GM19467 (cell line): ENCODE data around the gene OTUB2.

Source experiments
- ATAC-seq: cut with Tn5 transposase; IDR thresholded peaks from one replicate; pipeline ENCODE4 v1.9.1; 2021; ENCODE audit warnings: mild to moderate bottlenecking, moderate library complexity; ENCODE audit not compliant: unreplicated experiment

Gene OTUB2

GRCh38 chr14:94020267-94020666, 5.9 kb upstream of the OTUB2 start:
- ATAC-seq: no peak

- ATAC-seq: no peak
Measured at GRCh38 chr14:94021001-94021400, 5.1 kb upstream of the OTUB2 start.

GRCh38 chr14:94021416-94022157, 4.6 kb upstream of the OTUB2 start:
- ATAC-seq: no peak

- no peak for ATAC-seq
Measured at GRCh38 chr14:94022532-94023411, 3.4 kb upstream of the OTUB2 start.

- no peak for ATAC-seq
Measured at GRCh38 chr14:94024549-94024948, 1.6 kb upstream of the OTUB2 start.

- no peak for ATAC-seq
Measured at GRCh38 chr14:94025720-94026119, 420 bp upstream of the OTUB2 start.

- ATAC-seq: no peak
Measured at GRCh38 chr14:94026889-94027469, 839 bp downstream of the OTUB2 start.

- ATAC-seq: no peak
Measured at GRCh38 chr14:94027566-94028449, 1.7 kb downstream of the OTUB2 start.

- ATAC-seq: no peak
Measured at GRCh38 chr14:94028450-94028826, 2.3 kb downstream of the OTUB2 start.

- ATAC-seq: no peak
Measured at GRCh38 chr14:94029265-94029664, 3.1 kb downstream of the OTUB2 start.

GRCh38 chr14:94029671-94030203, 3.6 kb downstream of the OTUB2 start:
- ATAC-seq: no peak

GRCh38 chr14:94030571-94030970, 4.4 kb downstream of the OTUB2 start:
- ATAC-seq: no peak

- no peak for ATAC-seq
Measured at GRCh38 chr14:94031161-94031882, 5.2 kb downstream of the OTUB2 start.

GRCh38 chr14:94031883-94032279, 5.7 kb downstream of the OTUB2 start:
- no peak for ATAC-seq

- ATAC-seq: no peak
Measured at GRCh38 chr14:94034886-94035285, 8.7 kb downstream of the OTUB2 start.

- ATAC-seq: peak; percentile 93
Measured at GRCh38 chr14:94036313-94037167, 10.4 kb downstream of the OTUB2 start.

GRCh38 chr14:94037954-94038353, 11.8 kb downstream of the OTUB2 start:
- ATAC-seq: no peak

GRCh38 chr14:94038510-94038909, 12.4 kb downstream of the OTUB2 start:
- ATAC-seq: no peak
